GM21526 (cell line): Measurements from ENCODE around the gene DEGS2.

Experiments used
- ATAC-seq: cut with Tn5 transposase; IDR thresholded peaks from one replicate; pipeline ENCODE4 v1.9.1; 2021; ENCODE audit warnings: moderate library complexity; ENCODE audit not compliant: unreplicated experiment, low FRiP score

Gene DEGS2

DNA sequence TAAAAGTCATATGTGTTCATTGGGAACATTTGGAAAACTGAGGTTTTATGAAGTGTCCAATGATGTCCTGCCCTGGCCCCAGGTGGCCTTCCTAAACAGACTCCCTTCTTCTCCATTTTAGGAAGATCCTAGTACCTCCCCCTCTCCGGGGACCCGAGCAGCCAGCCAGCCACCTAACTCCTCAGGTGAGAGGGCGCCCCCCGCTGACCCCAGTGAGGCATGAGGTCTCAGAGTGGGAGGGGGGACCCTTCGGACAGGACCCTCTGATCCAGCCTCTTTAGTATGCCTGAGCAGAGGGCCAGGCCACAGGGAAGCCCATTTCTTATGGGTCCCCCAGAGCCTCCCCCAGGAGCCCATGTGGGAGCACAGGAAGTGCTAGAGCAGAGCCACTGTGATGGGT, 23.7 kb downstream of the DEGS2 start:
- ATAC-seq, result no peak

DNA sequence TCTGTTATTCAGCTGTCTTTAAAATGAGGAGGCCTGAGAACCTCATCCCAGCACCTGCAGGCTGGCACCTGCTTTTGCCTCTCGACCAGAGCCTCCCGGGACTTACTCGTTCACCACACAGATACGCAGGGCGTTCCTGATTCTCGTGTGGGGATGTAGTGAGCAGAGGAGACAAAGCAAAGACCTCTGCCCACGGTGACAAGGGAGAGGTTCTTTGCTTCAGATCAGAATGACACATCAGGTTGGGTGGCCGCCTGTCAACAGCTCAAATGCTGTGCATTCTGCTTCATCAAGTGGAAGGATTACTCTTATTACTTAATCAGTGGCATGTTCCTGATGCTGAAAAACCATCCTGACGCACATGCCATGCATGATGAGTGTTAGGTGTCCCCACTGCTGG, 24.4 kb downstream of the DEGS2 start:
- ATAC-seq, result no peak

DNA sequence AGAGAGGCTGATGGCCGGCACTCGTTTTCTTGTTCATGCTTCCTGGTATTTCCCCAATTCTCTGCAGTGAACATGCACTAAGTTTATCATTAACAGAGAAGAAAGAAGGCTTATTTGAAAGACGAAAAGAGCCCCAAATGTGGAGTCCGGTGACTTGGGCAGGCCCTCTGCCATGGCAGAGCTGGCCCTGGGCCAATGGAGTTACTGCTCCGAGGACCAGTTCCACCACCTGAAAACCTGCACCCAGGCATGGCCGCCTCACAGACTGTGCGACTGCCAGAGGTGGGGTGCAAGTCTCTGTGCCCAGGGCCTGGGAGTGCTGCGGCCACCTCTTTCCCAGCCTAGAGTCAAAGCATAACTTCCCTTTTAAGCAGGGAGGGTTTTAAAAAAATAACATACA, 24.9 kb downstream of the DEGS2 start:
- ATAC-seq, result no peak

DNA sequence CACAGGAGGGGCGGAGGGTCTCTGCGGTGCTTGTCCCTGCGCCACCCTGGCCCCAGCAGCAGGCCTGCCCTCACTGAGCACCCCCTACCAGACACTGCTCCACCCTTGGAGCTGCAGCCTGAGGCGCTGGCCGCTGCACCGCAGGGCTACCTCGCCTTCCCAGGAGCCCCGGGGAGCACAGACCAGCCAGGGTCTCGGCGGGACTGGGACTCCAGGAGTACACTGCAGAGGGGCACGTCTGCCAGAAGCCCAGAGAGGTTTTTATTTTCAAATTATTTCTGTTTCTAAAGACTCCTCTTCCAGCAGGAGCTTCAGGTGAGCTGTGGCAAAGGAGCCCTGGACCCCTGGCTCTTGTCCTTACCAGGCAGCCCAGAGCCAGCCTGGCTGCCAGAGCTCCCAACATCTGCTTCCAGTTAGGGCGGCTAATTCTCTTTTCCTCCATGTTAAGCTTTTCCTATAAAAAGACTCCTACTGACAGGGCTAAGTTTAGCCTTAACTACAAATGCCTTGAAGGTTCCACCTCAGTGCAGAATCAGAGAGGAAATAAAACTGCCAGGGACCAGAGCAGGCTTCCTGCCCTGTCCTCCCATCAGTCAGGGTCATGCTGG, 26.4 kb downstream of the DEGS2 start:
- ATAC-seq, result no peak

DNA sequence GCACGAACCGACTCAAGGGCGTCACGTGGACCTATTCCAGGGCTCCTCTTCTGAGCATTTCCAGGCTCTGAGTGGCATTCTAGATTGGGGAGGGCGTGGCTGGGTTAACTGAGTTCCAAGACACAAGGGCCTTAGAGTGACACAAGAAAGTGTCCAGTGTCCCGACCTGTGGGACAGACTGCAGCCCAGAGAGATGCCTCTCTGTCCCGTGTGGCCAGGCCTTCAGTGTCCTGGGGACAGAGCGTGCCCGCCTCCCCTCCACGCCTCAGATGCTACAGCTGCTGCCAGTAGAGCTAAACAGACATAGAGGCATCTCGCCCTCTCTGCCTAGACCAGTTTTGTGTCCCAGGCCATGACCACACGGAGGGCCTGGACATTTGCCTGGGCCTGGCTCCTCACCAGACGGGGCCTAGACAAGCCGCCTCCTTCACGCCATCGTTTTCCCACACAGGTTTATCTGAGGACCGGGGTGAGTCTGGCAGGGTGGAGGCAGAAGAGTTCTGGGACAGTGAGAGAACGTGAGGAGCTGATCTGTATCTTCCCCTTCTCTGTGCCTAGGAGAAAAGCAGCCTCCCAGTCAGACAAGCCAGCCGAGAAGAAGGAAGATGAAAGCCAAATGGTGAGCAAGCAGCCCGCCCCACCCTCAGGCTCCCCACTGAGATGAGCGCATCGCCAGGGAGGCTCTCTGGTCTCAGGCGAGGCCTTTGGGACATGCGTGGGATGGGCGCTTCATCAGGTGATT, 27.1 kb downstream of the DEGS2 start:
- ATAC-seq, result no peak

DNA sequence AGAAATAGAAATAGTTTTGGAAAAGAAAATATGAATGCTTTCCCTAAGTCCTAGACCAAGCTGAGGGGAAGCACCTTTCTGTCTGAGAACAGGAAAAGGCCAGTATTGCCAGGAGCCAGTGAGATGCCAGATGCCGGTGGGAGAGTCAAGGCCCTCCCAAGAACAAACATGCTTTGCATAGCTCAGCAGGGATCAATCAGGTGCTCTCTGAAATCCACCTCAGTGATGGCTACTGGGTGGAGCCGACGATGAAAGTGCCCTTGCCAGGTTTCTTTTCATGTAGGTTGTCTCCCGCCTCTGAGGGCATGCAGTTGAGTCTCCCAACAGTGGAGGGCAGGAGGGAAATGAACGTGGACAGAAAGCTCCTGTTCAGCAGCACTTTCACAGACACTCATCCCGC, 28.3 kb downstream of the DEGS2 start:
- ATAC-seq, result no peak

DNA sequence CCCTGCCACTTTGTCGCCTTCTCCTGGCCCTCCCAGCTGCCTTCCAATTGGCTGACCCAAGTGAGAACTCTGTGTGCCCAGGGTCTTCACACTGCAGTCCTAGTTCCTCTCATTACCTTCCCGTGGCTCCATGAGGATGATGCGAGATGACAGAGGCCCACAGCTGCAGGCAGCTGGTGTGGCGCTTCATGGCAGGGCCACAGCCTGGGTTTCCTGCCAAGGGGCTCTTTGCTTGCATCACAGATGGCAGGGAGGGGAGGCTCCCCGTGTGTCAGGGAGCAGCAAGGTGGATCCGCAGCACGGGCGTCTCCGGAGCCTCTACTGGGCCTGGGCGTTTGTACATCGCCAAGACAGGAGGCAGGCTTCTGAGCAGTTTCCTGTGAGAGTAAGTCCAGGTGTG, 28.9 kb downstream of the DEGS2 start:
- no peak for ATAC-seq

DNA sequence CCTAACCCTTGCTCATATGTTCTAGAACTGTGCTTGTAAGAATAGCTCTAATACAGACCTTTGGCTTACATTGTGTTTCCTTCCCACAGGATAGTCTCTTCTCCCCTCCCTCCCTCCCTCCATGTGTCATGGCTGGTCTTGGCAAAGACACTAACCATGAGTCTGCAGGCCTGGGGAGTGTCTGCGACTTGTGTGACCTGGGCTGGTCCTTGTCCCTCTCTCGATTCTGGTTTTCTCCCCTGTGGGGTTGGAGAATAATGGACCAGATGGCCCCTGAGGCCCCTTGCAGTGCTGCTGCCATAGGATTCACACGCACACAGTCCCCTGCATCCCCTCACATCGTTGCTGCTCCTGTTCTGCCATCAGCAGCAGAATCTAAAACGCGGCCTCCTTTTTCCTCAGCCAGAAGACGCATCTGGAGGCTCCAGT, 30.3 kb downstream of the DEGS2 start:
- no peak for ATAC-seq

DNA sequence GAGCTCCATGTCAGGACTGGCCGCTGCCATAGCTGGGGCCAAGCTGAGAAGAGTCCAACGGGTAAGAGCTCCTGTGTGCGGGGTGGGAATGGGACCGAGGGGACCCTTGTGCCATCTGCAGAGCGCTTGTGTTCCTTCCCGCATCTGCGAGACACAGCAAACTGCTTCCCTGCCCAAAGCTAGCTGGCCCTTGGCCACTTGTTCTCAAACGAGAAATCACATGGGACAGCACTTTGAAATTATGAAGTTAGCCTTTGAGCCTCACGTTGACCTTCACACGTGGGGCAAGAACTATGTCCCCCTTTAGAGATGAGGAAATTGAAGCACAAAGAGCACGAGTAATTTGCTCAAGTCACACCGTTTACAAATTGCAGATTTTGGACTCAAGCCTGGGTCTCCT, 30.8 kb downstream of the DEGS2 start:
- no peak for ATAC-seq

DNA sequence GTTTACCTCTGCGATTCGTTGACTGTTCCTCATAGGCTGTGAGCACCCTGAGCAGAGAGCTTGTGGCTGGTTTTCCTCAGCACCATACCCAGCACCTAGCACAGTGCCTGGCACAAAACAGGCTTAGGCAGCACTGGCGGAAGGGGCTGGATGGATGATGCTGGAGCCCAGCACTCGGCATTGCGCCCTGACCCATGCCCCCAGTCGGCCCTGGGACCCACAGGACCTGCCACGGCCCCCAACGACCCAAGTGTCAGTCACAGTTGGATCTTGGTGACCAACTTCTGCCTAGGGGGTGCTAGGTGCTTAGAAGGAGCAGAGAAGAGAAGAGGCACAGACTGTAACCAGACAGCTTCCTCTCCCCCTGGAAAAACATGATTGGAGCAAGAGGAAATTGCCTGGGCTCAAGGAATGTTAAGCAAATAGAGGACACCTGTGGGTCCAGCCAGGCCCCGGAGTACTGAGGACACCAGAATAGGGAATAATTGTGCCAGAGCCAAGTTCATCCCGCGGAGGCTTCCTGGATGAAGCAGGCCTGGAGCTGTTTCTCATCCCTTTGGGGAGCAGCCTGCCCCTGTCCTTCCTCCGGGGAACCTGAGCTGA, 31.5 kb downstream of the DEGS2 start:
- ATAC-seq, result no peak

DNA sequence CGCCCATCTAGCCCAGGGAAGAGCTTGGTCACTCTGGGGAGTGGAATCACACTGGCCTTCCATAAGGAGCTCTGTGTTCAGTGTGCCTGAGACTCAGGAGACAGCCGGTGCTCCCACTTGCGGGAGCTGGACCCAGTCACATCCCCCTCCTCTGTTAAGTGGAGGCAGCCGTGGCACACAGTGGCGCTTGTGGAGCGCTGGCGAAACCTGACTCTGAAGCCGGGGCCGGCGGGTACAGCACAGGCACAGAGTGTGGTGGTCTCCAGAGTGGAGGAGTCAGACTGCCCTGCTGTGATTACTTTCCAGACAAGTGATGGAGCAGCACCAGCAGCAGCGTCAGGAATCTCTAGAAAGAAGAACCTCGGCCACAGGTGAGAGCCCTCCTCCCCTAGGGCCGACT, 33.0 kb downstream of the DEGS2 start:
- no peak for ATAC-seq

DNA sequence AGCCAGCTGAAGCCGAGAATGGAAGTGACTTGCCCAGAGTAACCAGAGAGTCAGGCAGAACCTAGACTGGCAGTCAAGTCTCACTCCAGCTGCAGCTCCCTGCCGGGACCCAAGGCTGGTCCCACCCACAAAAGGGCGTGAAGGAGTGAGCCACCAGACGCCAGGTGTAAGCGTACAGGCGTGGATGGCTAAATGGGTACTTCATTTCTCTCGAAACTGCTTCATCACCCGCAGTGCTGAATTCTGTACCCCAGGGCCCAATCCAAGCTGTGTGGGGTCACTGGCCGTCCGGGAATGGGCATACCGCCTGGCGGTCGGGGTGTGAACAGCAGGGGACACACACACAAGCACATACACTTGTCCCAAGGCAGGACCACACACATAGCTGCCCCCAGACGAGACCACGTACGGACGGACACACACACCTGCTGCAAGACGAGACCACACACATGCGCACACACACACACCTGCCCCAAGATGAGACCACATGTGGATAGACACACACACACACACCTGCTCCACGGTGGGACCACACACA, 34.8 kb downstream of the DEGS2 start:
- no peak for ATAC-seq

DNA sequence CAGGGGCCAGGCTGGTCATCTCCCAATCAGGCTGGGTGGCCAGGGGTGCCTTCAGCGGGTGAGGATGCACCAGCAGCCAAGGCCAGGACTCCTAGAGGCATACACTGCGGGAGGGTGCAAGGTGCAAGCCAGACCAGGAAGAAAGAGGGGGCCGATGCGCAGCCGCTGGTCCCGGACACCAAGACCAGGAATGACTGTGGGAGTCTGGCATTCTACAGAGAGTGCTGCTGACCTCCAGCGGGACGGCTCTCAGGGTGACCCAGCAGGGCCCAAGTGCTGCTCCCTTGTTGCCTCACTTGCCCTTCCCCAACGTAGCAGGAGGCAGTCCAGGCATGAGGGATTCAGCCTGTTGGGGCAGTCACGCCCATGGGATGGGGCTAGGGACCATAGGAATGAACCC, 35.8 kb downstream of the DEGS2 start:
- no peak for ATAC-seq

DNA sequence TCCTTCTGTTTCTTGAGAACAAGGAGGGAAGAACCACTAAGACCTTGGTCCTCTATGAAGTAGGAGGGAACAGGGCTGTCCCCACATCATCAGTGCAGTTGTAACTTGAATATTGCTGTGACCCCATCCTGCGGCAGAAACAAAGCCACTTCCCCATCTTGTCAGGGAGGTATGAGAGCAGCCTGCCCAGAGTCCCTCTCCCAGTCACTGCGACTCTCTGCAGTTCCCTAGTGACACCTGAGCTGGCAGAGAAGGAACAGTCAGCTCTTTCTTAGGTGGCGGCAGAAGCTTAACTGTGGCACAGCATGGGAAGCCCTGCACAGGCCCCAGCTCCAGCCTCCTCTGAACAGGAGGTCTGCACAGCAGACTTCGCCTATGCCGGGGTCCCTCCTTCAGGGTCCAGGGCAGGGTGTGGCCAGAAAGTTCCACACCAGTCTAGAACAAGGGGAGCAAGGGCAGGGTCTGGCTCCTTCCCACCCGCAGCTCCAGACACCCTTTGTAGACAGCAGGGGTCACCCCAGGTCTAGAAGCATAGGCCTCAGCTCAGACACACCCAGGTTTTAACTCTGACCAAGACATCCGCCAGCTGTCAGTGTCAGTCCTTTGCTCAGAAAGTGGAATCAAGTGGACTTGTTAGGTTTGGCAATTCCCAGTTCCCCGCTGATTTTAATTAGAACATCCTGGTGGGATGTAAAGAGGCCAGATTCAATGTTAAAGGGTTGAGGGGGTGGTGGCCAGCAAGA, 36.8 kb downstream of the DEGS2 start:
- ATAC-seq, result no peak

DNA sequence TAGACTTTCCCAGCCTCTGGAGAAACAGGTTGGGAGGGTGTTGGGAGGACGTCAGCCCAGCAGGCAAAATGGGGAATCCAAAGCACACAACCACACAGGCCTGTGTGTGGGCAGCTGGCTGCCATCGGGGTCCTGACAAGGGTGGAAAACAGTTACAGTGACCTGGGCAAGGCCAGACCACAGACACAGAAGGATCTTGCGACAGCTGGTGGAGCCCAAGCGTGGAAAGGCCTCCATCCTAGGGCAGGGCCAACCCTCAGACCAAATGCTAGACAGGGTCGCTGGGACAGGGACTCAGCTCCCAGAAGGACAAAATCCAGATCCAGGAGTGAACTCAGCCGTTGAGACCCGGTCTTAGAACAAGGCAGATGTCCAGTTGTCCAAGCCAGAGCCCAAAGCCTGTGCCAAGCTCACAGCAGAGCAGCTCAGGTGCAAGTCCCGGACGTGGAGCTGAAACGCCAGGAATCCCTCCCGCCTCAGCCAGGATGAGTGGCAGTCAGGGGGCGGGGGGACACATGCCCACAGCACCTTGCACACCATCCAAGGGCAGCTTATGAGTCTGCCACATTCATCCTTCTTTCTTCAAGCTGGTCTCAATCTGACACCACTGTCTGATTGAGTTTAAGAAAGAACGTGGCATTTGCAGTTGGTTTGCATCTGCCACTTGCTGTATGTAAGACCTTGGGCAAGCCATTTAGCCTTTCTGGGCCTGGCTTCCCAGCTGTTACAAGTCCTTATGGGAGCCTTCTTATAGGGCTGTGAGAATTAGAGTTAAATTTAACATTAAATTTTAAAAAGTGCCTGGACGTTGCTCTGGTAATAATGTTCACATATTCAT, 37.6 kb downstream of the DEGS2 start:
- no peak for ATAC-seq

DNA sequence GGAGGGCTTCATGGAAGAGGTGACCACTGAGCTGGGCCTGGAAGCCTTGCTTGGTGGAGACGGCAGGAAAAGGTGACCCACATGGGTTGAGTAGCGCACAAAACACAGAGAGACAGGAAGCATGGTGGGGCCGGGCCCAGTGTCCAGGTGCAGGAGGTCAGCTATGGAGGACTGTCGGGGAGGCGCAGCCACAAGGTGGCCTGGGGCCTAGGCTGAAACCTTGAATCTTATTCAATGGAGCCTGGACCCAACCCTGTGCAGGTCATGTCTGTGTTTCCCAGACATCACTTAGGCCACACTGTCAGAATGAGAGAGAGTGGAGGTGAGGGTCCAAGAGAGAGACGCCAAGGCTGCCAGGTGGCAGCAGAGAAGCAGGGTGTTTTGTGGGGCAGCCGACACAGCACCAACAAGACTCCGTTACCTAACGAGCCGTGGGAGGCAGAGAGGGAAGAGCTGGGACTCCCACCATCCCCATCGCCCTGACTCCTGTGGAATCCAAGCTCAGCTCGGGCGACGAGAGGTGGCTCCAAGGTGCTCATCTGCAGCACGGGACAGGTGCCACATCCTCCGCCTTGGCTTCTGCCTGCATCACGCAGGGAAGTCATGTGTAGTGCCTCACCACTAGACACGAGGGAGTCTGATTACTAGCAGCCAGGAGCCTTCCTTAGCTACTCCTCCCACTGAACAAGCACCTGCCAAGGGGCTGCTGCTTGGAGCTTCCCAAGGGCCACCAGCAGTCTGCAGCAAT, 38.7 kb downstream of the DEGS2 start:
- ATAC-seq, result no peak

DNA sequence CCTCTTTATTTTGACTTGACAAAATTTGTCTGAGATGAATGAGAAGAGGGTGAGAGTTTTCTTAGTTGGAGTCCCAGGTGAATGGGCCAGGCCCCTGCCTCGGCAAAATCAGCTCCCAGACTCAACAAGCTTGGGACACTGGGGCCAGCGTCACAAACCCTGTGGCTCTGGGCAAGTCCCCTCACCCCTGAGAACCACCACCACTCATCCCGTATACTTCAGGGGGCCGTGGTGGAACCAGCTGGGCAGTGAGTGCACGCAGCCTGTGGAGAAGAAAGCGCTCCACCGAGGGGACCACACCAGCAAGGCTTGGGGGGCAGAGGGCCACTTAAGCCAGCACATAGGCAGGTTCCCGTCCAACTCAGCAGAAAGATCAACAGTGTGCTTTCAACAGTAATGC, 40.2 kb downstream of the DEGS2 start:
- ATAC-seq, result no peak

DNA sequence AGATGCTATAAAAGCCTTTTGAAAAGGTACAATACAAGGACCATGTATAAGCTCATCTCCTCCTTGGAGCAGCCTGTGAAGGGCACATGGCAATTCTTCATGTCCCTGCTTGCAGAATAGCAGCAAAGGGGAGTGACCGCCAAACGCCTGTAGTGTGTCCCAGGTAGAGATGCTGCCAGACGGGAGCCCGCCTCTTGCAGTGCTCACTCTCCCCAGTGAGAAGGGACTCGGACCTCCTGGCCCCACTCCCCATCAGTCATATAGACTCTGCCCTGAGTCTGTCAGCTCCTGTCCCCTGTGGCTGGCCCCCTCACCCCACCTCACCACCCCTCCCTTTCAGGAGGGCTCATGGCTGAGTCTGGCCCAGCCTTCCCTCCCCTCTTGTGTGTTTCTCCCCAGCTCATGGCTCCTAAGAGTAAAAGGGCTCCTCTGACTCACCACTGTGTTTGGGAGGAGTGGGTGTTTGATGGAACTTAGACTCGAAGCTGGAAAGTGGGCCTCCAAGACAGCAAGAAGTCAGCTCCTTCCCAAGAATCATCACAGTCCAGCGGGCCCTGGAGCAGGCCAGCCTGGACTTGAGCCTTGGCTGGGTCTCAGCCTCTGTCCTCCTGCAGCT, 40.9 kb downstream of the DEGS2 start:
- no peak for ATAC-seq
